ENCODE data around the gene CYP2R1. TPM values are rescaled to one million over a fixed set of nuclear protein-coding genes. Genes with fewer than 3 reads are reported as not detected.

Gene CYP2R1
- total and polyA plus RNA-seq, 2 donors (not counting 3 experiments of a cell fraction or from before 2014, with no cell fraction given), result 5.8 to 8.0 TPM

DNA sequence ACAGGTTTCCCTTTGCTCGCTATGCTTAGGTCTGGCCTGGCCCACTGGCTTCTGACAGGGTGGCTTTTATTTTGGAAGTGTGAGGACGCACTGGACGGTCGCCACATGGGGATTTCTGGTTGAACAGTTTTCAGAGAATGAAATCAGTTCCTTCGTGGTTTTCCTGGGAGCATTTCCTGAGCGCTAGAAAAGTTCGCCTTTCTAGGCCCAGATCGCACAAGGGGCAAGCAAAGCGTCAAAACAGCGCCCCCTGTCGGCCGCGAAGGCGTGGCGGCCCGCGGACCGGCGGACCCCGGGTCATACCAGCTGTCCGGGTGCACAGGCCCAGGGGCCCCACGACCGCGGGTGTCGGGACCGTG is 12.7 kb upstream of the CYP2R1 start:
- CTCF ChIA-PET, result interaction anchor here (0.6 to 9.7 kb wide), 9 partner anchors 12 to 368 kb away, joined by 3 to 833 read pairs (median 4); partner anchors contain the start of gene CYP2R1
- peak overlapping the region; percentile 81 for H3K4me2 ChIP-seq (ENCODE audit: insufficient read depth, low read length)
- peak overlapping the region; percentile 100 for H2AFZ ChIP-seq (ENCODE audit: low read depth, low read length)
- DNase-seq (ENCODE audit: low read depth, low spot score) (peak; percentile 43), FAIRE-seq (peak; percentile 67)
- H3K9me1 ChIP-seq (replicated peaks; ENCODE audit: control insufficient read depth, extremely low read depth, insufficient read depth, low read length), result no peaks in the 10 kb centered on the region
- H3K27ac ChIP-seq (ENCODE audit: insufficient read depth, low read depth, low read length), result no peak overlapping the region
- H3K4me1 ChIP-seq (ENCODE audit: control insufficient read depth, extremely low read depth, insufficient read depth, low read length), result peaks cover 18% of the 10 kb centered on the region
- H3K9ac ChIP-seq (replicated peaks; ENCODE audit: extremely low read depth, insufficient read depth, low read length), result peak overlapping the region; percentile 4
- no peaks in the 10 kb centered on the region for H3K36me3 ChIP-seq (ENCODE audit: control insufficient read depth in 2 of 2, extremely low read depth in 1 of 2, insufficient read depth in 2 of 2, low read length in 2 of 2)
- no peaks in the 10 kb centered on the region for H3K9me3 ChIP-seq (replicated peaks; ENCODE audit: control insufficient read depth, insufficient read depth, low read length)
- H3K4me3 ChIP-seq (replicated peaks in 1 of 3; ENCODE audit: insufficient read depth in 1 of 3, low read depth in 1 of 3, low read length in 3 of 3), result peak overlapping the region; percentile 33 to 69 (median 66)
- BruUV-seq (replicated peaks), result no TSS peak
- dilution Hi-C loops (cut with MboI; ENCODE audit: extremely low pct_ligation_motif_present, low sequenced_read_pairs), result no loop called here
- POLR2A ChIA-PET, result no interaction called here
- H3K27me3 ChIP-seq (ENCODE audit: control insufficient read depth in 2 of 2, insufficient read depth in 2 of 2, low read length in 2 of 2), result peaks cover 0 to 8% of the 10 kb centered on the region in 2 experiments
- H3K79me2 ChIP-seq (ENCODE audit: control insufficient read depth, insufficient read depth, low read length), result no peaks in the 10 kb centered on the region
- intact Hi-C loops (cut with micrococcal nuclease), result loop anchor here (1.0 to 5.0 kb wide), 3 partner anchors 13 to 382 kb away; partner anchors contain the start of genes PDE3B and PSMA1
- H4K20me1 ChIP-seq (replicated peaks; ENCODE audit: control insufficient read depth, extremely low read depth, insufficient read depth, low read length), result no peaks in the 10 kb centered on the region
- TF ChIP-seq, protein P1, sequence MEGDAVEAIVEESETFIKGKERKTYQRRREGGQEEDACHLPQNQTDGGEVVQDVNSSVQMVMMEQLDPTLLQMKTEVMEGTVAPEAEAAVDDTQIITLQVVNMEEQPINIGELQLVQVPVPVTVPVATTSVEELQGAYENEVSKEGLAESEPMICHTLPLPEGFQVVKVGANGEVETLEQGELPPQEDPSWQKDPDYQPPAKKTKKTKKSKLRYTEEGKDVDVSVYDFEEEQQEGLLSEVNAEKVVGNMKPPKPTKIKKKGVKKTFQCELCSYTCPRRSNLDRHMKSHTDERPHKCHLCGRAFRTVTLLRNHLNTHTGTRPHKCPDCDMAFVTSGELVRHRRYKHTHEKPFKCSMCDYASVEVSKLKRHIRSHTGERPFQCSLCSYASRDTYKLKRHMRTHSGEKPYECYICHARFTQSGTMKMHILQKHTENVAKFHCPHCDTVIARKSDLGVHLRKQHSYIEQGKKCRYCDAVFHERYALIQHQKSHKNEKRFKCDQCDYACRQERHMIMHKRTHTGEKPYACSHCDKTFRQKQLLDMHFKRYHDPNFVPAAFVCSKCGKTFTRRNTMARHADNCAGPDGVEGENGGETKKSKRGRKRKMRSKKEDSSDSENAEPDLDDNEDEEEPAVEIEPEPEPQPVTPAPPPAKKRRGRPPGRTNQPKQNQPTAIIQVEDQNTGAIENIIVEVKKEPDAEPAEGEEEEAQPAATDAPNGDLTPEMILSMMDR (IDR thresholded peaks at IDR 0.05; ENCODE audit: extremely low read depth in 1 of 2, insufficient read depth in 1 of 2, low read depth in 1 of 2, low read length in 2 of 2), result peak; percentile 96 to 97
- TF ChIP-seq JUN (IDR thresholded peaks at IDR 0.05; ENCODE audit: borderline replicate concordance, insufficient read depth, insufficient read length, low read depth), result no peak

DNA sequence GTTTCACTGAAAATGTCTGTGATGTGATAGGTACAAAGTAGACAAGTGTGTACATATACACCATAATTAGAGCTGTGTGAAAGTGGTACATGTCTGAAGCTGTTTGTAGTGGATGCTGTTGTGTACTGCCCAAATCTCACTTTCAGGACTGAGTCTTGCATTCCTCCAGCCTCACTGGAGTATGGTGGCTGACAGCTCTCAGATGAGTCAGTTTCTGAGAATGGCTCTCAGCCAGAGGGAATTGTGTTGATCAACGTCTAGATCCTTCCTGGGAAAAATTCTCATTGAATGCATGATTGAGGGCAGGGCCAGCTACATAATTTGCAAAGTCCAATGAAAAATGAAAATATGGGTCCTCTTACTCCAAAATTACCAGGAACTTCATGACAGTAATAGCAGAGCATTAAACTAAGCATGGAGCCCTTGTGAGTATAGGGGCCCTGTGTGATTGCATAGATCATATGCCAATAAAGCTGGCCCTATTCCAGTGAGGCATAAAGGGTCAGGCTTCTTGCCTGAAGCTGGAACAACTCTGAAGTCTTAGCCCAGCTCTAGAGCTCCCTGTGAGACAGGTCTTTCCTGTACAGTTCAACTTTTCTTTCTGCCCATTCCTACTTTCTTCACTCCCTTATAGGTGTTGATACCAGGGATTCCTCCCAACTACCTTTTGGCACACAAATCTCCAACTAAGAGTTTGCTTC is 10.8 kb upstream of the CYP2R1 start:
- peak; percentile 69 for TF ChIP-seq FOS (IDR thresholded peaks at IDR 0.05; ENCODE audit: borderline replicate concordance, insufficient read depth, low read length)
- TF ChIP-seq, protein P2, sequence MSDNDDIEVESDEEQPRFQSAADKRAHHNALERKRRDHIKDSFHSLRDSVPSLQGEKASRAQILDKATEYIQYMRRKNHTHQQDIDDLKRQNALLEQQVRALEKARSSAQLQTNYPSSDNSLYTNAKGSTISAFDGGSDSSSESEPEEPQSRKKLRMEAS (IDR thresholded peaks at IDR 0.05; ENCODE audit: insufficient read depth, insufficient read length), result no peak
- Histone ChIP-seq H3K27ac (ENCODE audit: insufficient read depth, low read depth, low read length) (no peak overlapping the region), H3K9me3 (replicated peaks; ENCODE audit: control insufficient read depth, insufficient read depth, low read length) (no peaks in the 10 kb centered on the region), H4K20me1 (replicated peaks; ENCODE audit: control insufficient read depth, extremely low read depth, insufficient read depth, low read length) (no peaks in the 10 kb centered on the region), H3K9me1 (replicated peaks; ENCODE audit: control insufficient read depth, extremely low read depth, insufficient read depth, low read length) (no peaks in the 10 kb centered on the region), H3K27me3 (ENCODE audit: control insufficient read depth in 2 of 2, insufficient read depth in 2 of 2, low read length in 2 of 2) (no peaks in the 10 kb centered on the region), H3K4me2 (ENCODE audit: insufficient read depth, low read length) (no peak overlapping the region), H3K4me3 (replicated peaks in 1 of 3; ENCODE audit: insufficient read depth in 1 of 3, low read depth in 1 of 3, low read length in 3 of 3) (no peak overlapping the region), H3K4me1 (ENCODE audit: control insufficient read depth, extremely low read depth, insufficient read depth, low read length) (peaks cover 18% of the 10 kb centered on the region), H3K9ac (replicated peaks; ENCODE audit: extremely low read depth, insufficient read depth, low read length) (no peak overlapping the region), H3K79me2 (ENCODE audit: control insufficient read depth, insufficient read depth, low read length) (no peaks in the 10 kb centered on the region), H3K36me3 (ENCODE audit: control insufficient read depth in 2 of 2, extremely low read depth in 1 of 2, insufficient read depth in 2 of 2, low read length in 2 of 2) (no peaks in the 10 kb centered on the region), H2AFZ (ENCODE audit: low read depth, low read length) (no peak overlapping the region)
- BruUV-seq (replicated peaks), result no TSS peak
- CTCF ChIA-PET, result interaction anchor here (0.8 to 7.1 kb wide), 5 partner anchors 10 to 113 kb away, joined by 3 to 154 read pairs (median 4); partner anchors contain the start of gene CYP2R1
- FAIRE-seq (peak; percentile 93), DNase-seq (ENCODE audit: low read depth, low spot score) (peak; percentile 83)
- dilution Hi-C loops (cut with MboI; ENCODE audit: extremely low pct_ligation_motif_present, low sequenced_read_pairs), result no loop called here
- intact Hi-C loops (cut with micrococcal nuclease), result no loop called here
- POLR2A ChIA-PET, result interaction anchor here (1.4 kb wide), 1 partner anchor 11 kb away, joined by 7 read pairs; the partner anchor contains the start of gene CYP2R1
